SK-N-MC (cell line): ENCODE measurements around the gene ESYT2.
"Not testable (repeated sequence)": the region's sequence is repeated elsewhere in the genome, so short reads cannot be mapped to it uniquely, and the experiment has no call there.

Source experiments
- DNase-seq: peaks from one replicate; pipeline ENCODE4 v3.0.0-alpha.2; 2011; ENCODE audit warnings: low read depth, low spot score
- H3K27ac ChIP-seq: fragments of 200-600 bp; sonication (generic); 2 replicates; pipeline ENCODE4 v1.5.1; 2016; ENCODE audit warnings: mixed run types
- H3K36me3 ChIP-seq: fragments of 200-600 bp; sonication (generic); 2 replicates; pipeline ENCODE4 v1.6.1; 2017; ENCODE audit warnings: antibody characterized with exemption, low read length, mixed read lengths; ENCODE audit not compliant: insufficient read depth
- H3K4me3 ChIP-seq: fragments of 200-600 bp; sonication (generic); 2 replicates; pipeline ENCODE4 v1.5.1; 2016
- H3K9ac ChIP-seq: fragments of 200-600 bp; sonication (generic); 2 replicates; pipeline ENCODE4 v1.8.0; 2017; ENCODE audit warnings: mixed run types, mixed read lengths; ENCODE audit not compliant: insufficient read length
- H3K9me3 ChIP-seq: fragments of 200-600 bp; sonication (generic); 2 replicates; pipeline ENCODE4 v1.6.1; 2017; ENCODE audit warnings: low read depth, mild to moderate bottlenecking, antibody characterized with exemption, low read length, moderate library complexity, mixed read lengths
- EZH2 ChIP-seq: fragments of 200-600 bp; sonication (generic); IDR thresholded peaks from one replicate; pipeline ENCODE4 v1.6.1; 2017; ENCODE audit warnings: antibody characterized with exemption
- FOXP2 ChIP-seq: optimal IDR thresholded peaks from 2 replicates; pipeline ENCODE3; 2011; ENCODE audit warnings: mild to moderate bottlenecking, moderate library complexity; ENCODE audit not compliant: insufficient read depth; ENCODE audit errors: extremely low read length, control extremely low read depth
- POLR2AphosphoS5 ChIP-seq: IDR thresholded peaks from 2 replicates; pipeline ENCODE4 v1.6.1; 2012; ENCODE audit warnings: mild to moderate bottlenecking, low read depth, low read length, borderline replicate concordance

ESYT2 gene

GRCh38 chr7:158829342-158830210 is at the start of gene ESYT2:
Gene ESYT2 (minus strand): TSS chr7:158829509. CDS start chr7:158829418, 91 bp downstream.
- Histone ChIP-seq H3K4me3 (peak within 1 kb of the TSS; percentile 75), H3K27ac (peak within 1 kb of the TSS; percentile 46; the same call in 1 of the 2 replicates), H3K36me3 (no peaks in the 10 kb centered on the region), H3K9me3 (no peaks in the 10 kb centered on the region), H3K9ac (peak within 1 kb of the TSS; percentile 75)
- peak; percentile 61 for DNase-seq
- TF ChIP-seq POLR2AphosphoS5 (peak; percentile 97), EZH2 (no peak), FOXP2 (no peak)

GRCh38 chr7:158878151-158879079 is 49.1 kb upstream of the ESYT2 start:
- not testable (repeated sequence) for DNase-seq, H3K4me3 ChIP-seq, H3K9me3 ChIP-seq, H3K9ac ChIP-seq, H3K27ac ChIP-seq
- peaks cover 46% of the 10 kb centered on the region for H3K36me3 ChIP-seq

- Histone ChIP-seq H3K27ac (no peak overlapping the region), H3K36me3 (peaks cover 43% of the 10 kb centered on the region), H3K9ac (no peak overlapping the region), H3K4me3 (no peak overlapping the region), H3K9me3 (no peaks in the 10 kb centered on the region)
- TF ChIP-seq FOXP2 (no peak), EZH2 (no peak), POLR2AphosphoS5 (no peak)
- no peak for DNase-seq
Measured at GRCh38 chr7:158876984-158877383, 47.7 kb upstream of the ESYT2 start.

- peaks cover 15% of the 10 kb centered on the region for H3K36me3 ChIP-seq
- no peak overlapping the region for H3K9ac ChIP-seq
- no peak for TF ChIP-seq EZH2
- TF ChIP-seq FOXP2: no peak
- no peak for TF ChIP-seq POLR2AphosphoS5
- no peak overlapping the region for H3K4me3 ChIP-seq
- no peak for DNase-seq
- no peak overlapping the region for H3K27ac ChIP-seq
- no peaks in the 10 kb centered on the region for H3K9me3 ChIP-seq
Measured at GRCh38 chr7:158869876-158870275, 40.6 kb upstream of the ESYT2 start.

GRCh38 chr7:158868764-158869410 is 39.6 kb upstream of the ESYT2 start:
- H3K36me3 ChIP-seq: peaks cover 9% of the 10 kb centered on the region
- no peak for DNase-seq
- TF ChIP-seq FOXP2: no peak
- TF ChIP-seq POLR2AphosphoS5: no peak
- TF ChIP-seq EZH2: no peak
- H3K9ac ChIP-seq: no peak overlapping the region
- H3K9me3 ChIP-seq: no peaks in the 10 kb centered on the region
- no peak overlapping the region for H3K27ac ChIP-seq
- no peak overlapping the region for H3K4me3 ChIP-seq

- H3K4me3 ChIP-seq: no peak overlapping the region
- no peak overlapping the region for H3K9ac ChIP-seq
- H3K9me3 ChIP-seq: no peaks in the 10 kb centered on the region
- no peak for TF ChIP-seq POLR2AphosphoS5
- no peak for TF ChIP-seq FOXP2
- TF ChIP-seq EZH2: no peak
- no peak for DNase-seq
- H3K36me3 ChIP-seq: peaks cover 9% of the 10 kb centered on the region
- H3K27ac ChIP-seq: no peak overlapping the region
Measured at GRCh38 chr7:158867214-158867984, 38.1 kb upstream of the ESYT2 start.

GRCh38 chr7:158865977-158866376 is 36.7 kb upstream of the ESYT2 start:
- no peak for DNase-seq
- H3K27ac ChIP-seq: no peak overlapping the region
- no peaks in the 10 kb centered on the region for H3K9me3 ChIP-seq
- H3K4me3 ChIP-seq: no peak overlapping the region
- TF ChIP-seq POLR2AphosphoS5 (no peak), EZH2 (no peak), FOXP2 (no peak)
- H3K9ac ChIP-seq: no peak overlapping the region
- peaks cover 7% of the 10 kb centered on the region for H3K36me3 ChIP-seq

GRCh38 chr7:158865462-158865922 is 36.2 kb upstream of the ESYT2 start:
- no peak overlapping the region for H3K9ac ChIP-seq
- no peak overlapping the region for H3K27ac ChIP-seq
- DNase-seq: no peak

More at GRCh38 chr7:158865462-158865922, 36.2 kb upstream of the ESYT2 start:
- no peak for TF ChIP-seq EZH2
- TF ChIP-seq FOXP2: no peak
- no peak for TF ChIP-seq POLR2AphosphoS5
- Histone ChIP-seq H3K36me3 (peaks cover 3% of the 10 kb centered on the region; the same call in 1 of the 2 replicates), H3K4me3 (no peak overlapping the region), H3K9me3 (no peaks in the 10 kb centered on the region)
